Activated CD4-positive, CD25-positive, alpha-beta regulatory T cell (primary cell): Measurements from ENCODE around the gene TMEM219.

ENCODE experiments used
- DNase-seq, 4 experiments: peaks; one replicate each; lab custom pipeline; 2025; lab: John Stamatoyannopoulos, UW

TMEM219 gene

DNA sequence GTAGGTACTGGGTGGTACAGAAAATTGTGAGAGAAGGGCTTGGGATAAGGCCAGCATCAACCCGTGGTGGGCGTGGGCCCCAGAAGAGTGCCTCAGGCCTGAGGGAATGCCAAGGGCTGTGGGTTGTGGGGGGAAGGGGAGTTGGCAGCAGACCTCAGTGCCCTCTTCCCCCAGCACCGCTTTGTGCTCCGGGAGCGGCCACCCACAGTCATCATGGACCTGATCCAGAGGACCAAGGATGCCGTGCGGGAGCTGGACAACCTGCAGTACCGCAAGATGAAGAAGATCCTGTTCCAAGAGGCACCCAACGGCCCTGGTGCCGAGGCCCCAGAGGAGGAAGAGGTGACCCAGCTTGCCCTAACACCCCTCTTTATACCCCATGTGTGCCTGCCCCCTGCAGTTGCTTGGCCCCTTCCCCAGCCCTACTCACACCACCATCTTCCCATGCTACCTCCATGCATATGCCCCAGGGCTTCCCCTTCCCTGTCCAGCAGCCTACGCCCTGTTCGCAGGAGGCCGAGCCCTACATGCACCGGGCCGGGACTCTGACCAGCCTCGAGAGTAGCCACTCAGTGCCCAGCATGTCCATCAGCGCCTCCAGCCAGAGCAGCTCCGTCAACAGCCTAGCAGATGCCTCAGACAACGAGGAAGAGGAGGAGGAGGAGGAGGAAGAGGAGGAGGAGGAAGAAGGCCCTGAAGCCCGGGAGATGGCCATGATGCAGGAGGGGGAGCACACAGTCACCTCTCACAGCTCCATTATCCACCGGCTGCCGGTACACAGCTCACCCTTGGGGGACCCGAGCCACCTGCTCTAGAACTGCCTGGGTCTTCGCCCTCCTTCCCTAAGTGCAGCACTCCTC is 20.9 kb downstream of the TMEM219 start:
- no peak for DNase-seq

- no peak for DNase-seq
These were observed 21.7 kb downstream of the TMEM219 start for GRCh38 chr16:29983420-29984136.

GRCh38 chr16:29984137-29984763 is 22.4 kb downstream of the TMEM219 start:
- no peak for DNase-seq

DNA sequence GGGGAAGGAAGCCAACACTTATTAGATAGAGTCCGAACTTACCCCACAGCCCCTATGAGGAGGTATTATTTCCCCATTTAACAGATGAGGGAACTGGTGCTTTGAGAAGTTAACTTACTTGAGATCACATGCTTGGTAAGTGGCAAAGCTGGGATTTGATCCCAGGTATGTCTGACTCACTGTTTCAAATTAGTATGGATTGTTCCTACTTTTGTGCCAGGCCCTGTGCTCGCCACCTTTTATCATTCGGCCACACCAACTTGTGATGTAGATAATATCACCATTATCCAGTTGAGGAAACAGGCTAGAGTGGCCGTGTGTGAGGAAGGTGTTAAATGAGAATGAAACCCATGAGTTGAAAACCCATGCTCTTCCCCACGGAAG is 22.9 kb downstream of the TMEM219 start:
- no peak for DNase-seq

- DNase-seq = no peak
These were observed 23.5 kb downstream of the TMEM219 start for GRCh38 chr16:29985271-29985811.

DNA sequence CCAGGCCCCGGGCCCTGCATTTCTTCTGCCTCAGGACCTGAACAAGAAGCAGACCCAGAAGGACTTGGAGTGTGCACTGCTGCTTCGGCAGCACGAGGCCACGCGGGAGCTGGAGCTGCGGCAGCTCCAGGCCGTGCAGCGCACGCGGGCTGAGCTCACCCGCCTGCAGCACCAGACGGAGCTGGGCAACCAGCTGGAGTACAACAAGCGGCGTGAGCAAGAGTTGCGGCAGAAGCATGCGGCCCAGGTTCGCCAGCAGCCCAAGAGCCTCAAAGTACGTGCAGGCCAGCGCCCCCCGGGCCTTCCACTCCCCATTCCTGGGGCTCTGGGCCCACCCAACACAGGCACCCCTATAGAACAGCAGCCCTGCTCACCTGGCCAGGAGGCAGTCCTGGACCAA is 24.4 kb downstream of the TMEM219 start:
- no peak for DNase-seq

- no peak for DNase-seq
These were observed 25.1 kb downstream of the TMEM219 start for GRCh38 chr16:29986931-29987330.

DNA sequence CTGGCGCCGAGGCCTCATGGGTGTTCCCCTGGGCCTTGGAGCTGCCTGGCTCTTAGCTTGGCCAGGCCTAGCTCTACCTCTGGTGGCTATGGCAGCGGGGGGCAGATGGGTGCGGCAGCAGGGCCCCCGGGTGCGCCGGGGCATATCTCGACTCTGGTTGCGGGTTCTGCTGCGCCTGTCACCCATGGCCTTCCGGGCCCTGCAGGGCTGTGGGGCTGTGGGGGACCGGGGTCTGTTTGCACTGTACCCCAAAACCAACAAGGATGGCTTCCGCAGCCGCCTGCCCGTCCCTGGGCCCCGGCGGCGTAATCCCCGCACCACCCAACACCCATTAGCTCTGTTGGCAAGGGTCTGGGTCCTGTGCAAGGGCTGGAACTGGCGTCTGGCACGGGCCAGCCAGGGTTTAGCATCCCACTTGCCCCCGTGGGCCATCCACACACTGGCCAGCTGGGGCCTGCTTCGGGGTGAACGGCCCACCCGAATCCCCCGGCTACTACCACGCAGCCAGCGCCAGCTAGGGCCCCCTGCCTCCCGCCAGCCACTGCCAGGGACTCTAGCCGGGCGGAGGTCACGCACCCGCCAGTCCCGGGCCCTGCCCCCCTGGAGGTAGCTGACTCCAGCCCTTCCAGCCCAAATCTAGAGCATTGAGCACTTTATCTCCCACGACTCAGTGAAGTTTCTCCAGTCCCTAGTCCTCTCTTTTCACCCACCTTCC is 25.6 kb downstream of the TMEM219 start:
- DNase-seq = no peak

GRCh38 chr16:29988346-29989075 is 26.6 kb downstream of the TMEM219 start:
- no peak for DNase-seq

DNA sequence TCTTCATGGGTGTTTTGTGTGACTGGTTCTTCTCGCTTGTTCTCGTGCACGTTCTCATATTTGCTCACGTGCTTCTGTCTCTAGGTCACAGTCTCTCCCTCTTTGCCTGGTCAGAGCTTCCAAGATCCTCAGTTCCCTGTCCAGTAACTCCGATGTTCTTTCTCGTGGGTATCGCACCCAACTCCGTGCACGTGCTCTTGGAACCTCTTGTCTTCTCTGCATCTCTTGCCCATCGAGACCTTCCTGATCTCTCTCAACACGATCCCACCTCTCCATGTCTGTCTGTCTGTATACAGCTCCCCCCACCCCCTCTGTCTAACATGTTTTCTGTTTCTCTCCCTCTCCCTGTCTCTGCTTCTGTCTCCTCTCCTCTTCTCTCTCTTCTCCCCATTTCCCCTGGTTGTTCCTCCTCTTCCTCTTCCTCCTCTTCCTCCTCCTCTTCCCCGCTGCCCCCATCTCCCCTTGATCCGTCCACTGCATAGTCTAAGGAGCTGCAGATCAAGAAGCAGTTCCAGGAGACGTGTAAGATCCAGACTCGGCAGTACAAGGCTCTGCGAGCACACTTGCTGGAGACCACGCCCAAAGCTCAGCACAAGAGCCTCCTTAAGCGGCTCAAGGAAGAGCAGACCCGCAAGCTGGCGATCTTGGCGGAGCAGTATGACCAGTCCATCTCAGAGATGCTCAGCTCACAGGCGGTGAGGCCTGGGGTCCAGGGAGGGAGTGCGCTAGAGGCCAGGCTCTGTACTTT is 27.4 kb downstream of the TMEM219 start:
- DNase-seq = no peak

DNA sequence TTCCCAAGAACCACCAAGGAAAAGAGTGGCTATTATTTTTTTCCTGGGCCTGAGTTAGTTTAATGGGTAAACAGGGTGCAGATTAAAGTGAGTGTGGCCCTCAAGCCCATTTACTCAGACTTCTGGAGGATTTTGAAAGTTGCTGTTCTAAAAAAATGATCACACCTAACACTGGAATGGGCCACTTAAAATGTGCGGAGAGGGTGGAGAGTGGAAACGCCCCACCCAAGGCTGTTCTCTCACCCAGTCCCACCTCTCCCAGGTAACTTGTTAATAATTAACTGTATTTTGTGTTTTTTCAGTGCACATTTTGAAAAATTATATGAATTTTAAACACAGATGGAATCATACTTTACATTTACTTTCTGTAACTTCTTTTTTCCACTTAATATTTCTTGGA is 28.2 kb downstream of the TMEM219 start:
- no peak for DNase-seq

- DNase-seq = no peak
These were observed 29.1 kb downstream of the TMEM219 start for GRCh38 chr16:29990883-29991570.

GRCh38 chr16:29991571-29991904 is 29.7 kb downstream of the TMEM219 start:
- no peak for DNase-seq

- no peak for DNase-seq
These were observed 30.6 kb downstream of the TMEM219 start for GRCh38 chr16:29992344-29992967.

DNA sequence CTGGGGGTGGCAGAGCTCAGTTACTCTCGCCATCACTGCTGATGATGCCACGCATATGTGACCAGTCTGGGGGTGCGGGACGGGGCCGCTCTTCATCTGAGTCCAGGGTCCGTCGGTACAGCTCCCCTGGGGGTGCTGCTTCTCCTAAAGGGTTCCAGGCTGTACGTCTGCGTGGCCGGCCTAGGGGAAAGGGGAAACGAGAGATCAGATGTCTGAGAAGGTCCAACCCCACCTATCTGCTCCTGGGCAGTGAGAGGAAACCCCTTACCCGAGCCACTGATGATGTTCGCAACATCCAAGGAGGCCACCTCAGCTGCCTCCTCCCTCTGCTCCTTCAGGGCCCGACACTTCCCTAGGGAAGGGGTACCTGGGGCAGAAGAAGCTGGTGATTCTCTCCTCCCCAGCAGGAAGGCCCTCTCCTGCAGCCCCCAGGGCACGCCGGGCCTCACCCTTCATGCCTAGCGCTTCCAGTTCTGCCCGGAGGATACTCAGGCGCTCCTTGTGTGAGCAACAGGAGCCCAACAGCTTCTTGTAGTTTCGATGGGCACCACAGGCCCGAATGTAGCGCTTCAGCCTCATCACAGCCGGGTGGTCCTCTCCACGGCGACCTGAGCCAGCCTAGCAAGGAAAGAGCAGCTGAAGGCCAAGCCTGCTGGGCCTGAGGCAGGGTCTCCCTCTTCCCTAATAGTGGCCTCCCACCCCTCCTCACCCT is 31.5 kb downstream of the TMEM219 start:
- no peak for DNase-seq

GRCh38 chr16:29993903-29994599 is 32.2 kb downstream of the TMEM219 start:
- no peak for DNase-seq

DNA sequence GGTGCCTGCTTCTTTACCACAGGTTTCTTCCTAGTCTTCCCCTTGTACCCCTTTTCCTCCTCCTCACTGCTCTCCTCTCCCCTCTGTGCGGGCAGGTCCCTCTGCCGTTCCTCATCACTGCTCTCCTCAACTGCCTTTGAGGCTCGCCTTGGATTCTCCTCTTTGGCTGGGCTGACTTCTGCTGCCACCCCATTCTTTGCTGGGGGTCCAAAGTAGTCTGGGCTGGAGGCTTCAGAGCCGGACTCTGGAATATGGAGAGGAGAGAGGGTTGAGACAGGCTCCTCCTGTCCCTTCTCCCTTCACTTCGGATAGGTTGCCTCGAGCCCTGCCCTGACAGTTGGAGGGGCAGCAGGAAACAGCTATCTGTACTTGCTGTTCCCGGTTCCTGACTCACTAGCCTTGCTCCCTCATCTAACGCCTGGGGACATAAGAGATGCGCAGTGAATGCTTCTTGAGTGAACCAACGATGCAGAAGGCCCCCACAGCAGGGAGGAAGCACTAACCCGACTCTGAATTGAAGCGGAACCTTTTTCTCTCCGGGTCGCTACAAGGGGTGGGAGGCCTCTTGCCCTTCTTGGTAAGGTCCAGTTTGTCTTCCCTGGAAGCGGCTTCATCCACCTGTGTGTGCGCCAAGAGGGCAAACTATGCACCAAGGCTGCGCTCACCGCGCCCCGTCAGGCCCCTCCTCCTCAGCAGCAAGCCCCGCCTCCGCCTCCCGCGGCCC is 32.9 kb downstream of the TMEM219 start:
- DNase-seq = no peak
